ENCODE data around the gene BSG.
"Not testable (repeated sequence)": the region's sequence is repeated elsewhere in the genome, so short reads cannot be mapped to it uniquely, and the experiment has no call there.

BSG gene

GRCh38 chr19:622666-623065 lies 50.3 kb downstream of the BSG start:
- DNase-seq, result no peak

DNA sequence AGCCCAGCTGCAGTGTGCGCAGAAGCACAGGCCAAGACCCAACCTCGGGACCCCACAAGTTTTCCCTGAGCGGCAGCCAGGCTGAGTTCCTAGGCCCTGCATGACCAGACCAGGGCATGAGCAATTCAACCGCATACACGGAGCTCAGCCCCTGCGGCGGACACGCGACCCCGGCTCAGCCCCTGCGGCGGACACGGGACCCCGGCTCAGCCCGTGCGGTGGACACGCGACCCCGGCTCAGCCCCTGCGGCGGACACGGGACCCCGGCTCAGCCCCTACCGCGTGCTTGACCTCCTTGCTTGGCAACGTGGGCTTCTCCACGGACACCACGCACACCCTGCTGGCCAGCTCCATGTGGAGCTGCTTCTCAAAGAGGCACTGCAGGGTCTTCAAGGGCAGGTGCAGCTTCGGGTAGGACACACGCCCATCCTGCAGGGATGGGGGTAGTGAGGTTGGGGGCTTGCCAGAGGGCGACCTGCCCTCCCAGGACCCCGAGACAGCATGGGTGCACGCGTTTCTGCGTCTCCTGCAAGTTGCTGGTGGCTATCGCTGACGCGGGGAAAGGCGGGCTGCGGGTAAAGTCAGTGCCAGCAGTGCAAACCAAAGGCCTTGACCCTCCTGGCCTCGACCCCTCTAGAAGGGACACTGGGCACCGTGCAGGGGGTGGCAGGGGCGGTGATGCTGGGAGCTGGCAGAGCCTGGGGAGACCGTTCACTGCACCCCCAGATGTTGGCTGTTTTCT lies 51.0 kb downstream of the BSG start:
- DNase-seq, result no peak

GRCh38 chr19:623974-624373 lies 51.6 kb downstream of the BSG start:
- no peak for DNase-seq

- DNase-seq, result no peak
Measured at GRCh38 chr19:624433-625109, 52.2 kb downstream of the BSG start.

GRCh38 chr19:625257-625656 lies 52.9 kb downstream of the BSG start:
- no peak for DNase-seq

GRCh38 chr19:626566-626965 lies 54.2 kb downstream of the BSG start:
- not testable (repeated sequence) for DNase-seq

DNA sequence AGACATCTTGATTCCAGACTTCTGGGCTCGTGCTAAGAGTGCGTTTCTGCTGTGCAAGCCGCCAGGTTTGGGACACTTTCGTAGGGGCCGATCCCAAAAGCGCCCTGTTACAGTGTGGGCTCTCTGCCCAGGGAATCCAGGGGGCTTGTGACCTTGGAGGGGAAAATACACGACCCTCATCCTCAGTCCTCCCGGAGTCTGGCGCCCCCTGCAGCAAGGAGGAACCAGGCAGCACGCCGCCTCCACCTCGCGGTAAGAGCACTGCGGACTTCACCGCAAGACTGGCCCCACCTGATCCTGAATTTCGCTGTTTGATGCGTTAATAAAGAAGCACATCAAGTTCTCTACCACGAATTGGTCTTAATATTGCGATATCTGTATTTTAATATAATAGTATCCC lies 55.8 kb downstream of the BSG start:
- no peak for DNase-seq

GRCh38 chr19:629515-629914 lies 57.1 kb downstream of the BSG start:
- DNase-seq, result not testable (repeated sequence)

GRCh38 chr19:629961-630714 lies 57.7 kb downstream of the BSG start:
- no peak for DNase-seq

GRCh38 chr19:632579-633067 lies 60.2 kb downstream of the BSG start:
- no peak for DNase-seq

All from CD4-positive, alpha-beta T cell treated with Interferon gamma for 1 hour (primary cell).